OCI-LY7 (cell line): Measurements from ENCODE around the gene ITGB7. TPM values are rescaled to one million over a fixed set of nuclear protein-coding genes. Genes with fewer than 3 reads are reported as not detected.

Experiments
- BruUV-seq: library from RNA; stranded (reverse); fragments of 400-500 nt; replicated peaks from 2 replicates; lab custom pipeline; 2021; lab: Mats Ljungman, UMichigan
- CTCF ChIA-PET: fragments of 300-600 bp; sonication (Branson Sonifier 250); formaldehyde crosslinking; loops from one replicate; lab custom pipeline; 2022; ENCODE audit warnings: antibody characterized with exemption; ENCODE audit not compliant: unreplicated experiment; lab: Charles Lee
- POLR2A ChIA-PET: fragments of 300-600 bp; sonication (Branson Sonifier 250); formaldehyde crosslinking; loops from one replicate; lab custom pipeline; 2022; ENCODE audit warnings: antibody characterized with exemption; lab: Charles Lee
- DNase-seq: peaks from one replicate; pipeline ENCODE4 v3.0.0-alpha.2; 2015; ENCODE audit warnings: low spot score
- H2AFZ ChIP-seq: fragments of 200-600 bp; sonication (generic), shearing (Covaris generic); 2 replicates; pipeline ENCODE4 v1.6.1; 2014; ENCODE audit warnings: mild to moderate bottlenecking, antibody characterized with exemption, low read length, moderate library complexity
- H3K27ac ChIP-seq: fragments of 200-600 bp; sonication (generic); 2 replicates; pipeline ENCODE4 v1.5.1; 2014; ENCODE audit warnings: mixed run types, low read depth, mild to moderate bottlenecking, moderate library complexity, low read length, inconsistent platforms; ENCODE audit not compliant: poor library complexity, severe bottlenecking
- H3K36me3 ChIP-seq: fragments of 200-600 bp; sonication (generic); 2 replicates; pipeline ENCODE4 v1.6.1; 2014; ENCODE audit warnings: mild to moderate bottlenecking, antibody characterized with exemption, low read length, moderate library complexity, mixed read lengths; ENCODE audit not compliant: insufficient read depth
- H3K4me1 ChIP-seq: fragments of 200-600 bp; sonication (generic); 2 replicates; pipeline ENCODE4 v1.5.1; 2014; ENCODE audit warnings: mild to moderate bottlenecking, low read length; ENCODE audit not compliant: insufficient read depth, poor library complexity, severe bottlenecking
- H3K4me2 ChIP-seq: fragments of 200-600 bp; sonication (generic); 2 replicates; pipeline ENCODE4 v1.6.1; 2014; ENCODE audit warnings: mild to moderate bottlenecking, low read length
- H3K4me3 ChIP-seq: fragments of 200-600 bp; sonication (generic); 2 replicates; pipeline ENCODE4 v1.5.1; 2014; ENCODE audit warnings: mild to moderate bottlenecking, low read depth, low read length; ENCODE audit not compliant: poor library complexity, severe bottlenecking
- H3K79me2 ChIP-seq: fragments of 200-600 bp; sonication (generic); 2 replicates; pipeline ENCODE4 v1.6.1; 2016; ENCODE audit warnings: low read depth, mild to moderate bottlenecking, low read length, moderate library complexity, mixed read lengths; ENCODE audit not compliant: insufficient read depth
- H3K9me2 ChIP-seq: fragments of 200-600 bp; sonication (generic); 2 replicates; pipeline ENCODE4 v1.6.1; 2016; ENCODE audit warnings: mild to moderate bottlenecking, low read length, mixed read lengths; ENCODE audit not compliant: insufficient read depth
- H3K9me3 ChIP-seq: fragments of 200-600 bp; sonication (generic); 2 replicates; pipeline ENCODE4 v1.6.1; 2014; ENCODE audit warnings: mild to moderate bottlenecking, mixed run types, low read length, mixed read lengths
- H4K20me1 ChIP-seq: fragments of 200-600 bp; sonication (generic); 2 replicates; pipeline ENCODE4 v1.6.1; 2014; ENCODE audit warnings: mild to moderate bottlenecking, antibody characterized with exemption, low read length, moderate library complexity, mixed read lengths; ENCODE audit not compliant: insufficient read depth
- CTCF ChIP-seq: fragments of 200-600 bp; sonication (generic); conservative IDR thresholded peaks from 2 replicates; pipeline ENCODE4 v1.5.1; 2014; ENCODE audit warnings: mild to moderate bottlenecking, antibody characterized with exemption, low read length, moderate library complexity, mixed read lengths
- EZH2phosphoT487 ChIP-seq: fragments of 200-600 bp; sonication (generic); IDR thresholded peaks from 2 replicates; pipeline ENCODE4 v1.6.1; 2018; ENCODE audit warnings: low read depth, borderline replicate concordance, mild to moderate bottlenecking, mixed run types, antibody characterized with exemption, low read length, moderate library complexity, mixed read lengths
- intact Hi-C: fragments of 100-400 bp; cut with micrococcal nuclease; formaldehyde crosslinking; loops from one replicate; pipeline ENCODE4 v1.10.0; 2022; ENCODE audit not compliant: unreplicated experiment
- total RNA-seq, 2 experiments: library from RNA; depleted of rRNA in 1 of 2; stranded (reverse); fragments of >200 nt in 1 of 2; shearing (Covaris generic) in 1 of 2; gene quantifications; 2 replicates each; pipeline ENCODE4 v1.2.3, GENCODE V29; 2014 to 2022

Gene ITGB7
- total RNA-seq, 2 experiments from 2014 or later: 51.7 to 207 TPM

GRCh38 chr12:53196486-53196885 lies 10.6 kb downstream of the ITGB7 start:
- TF ChIP-seq EZH2phosphoT487 (no peak), CTCF (no peak)
- H3K4me1 ChIP-seq: peaks cover 36% of the 10 kb centered on the region
- ChIA-PET CTCF (no interaction called here), POLR2A (no interaction called here)
- no peak overlapping the region for H3K27ac ChIP-seq
- no peaks in the 10 kb centered on the region for H4K20me1 ChIP-seq
- no peaks in the 10 kb centered on the region for H3K9me2 ChIP-seq
- H3K79me2 ChIP-seq: peaks cover 16% of the 10 kb centered on the region; the same call in 1 of the 2 replicates
- BruUV-seq: no TSS peak
- intact Hi-C loops: no loop called here
- no peak overlapping the region for H3K4me3 ChIP-seq
- H3K9me3 ChIP-seq: no peaks in the 10 kb centered on the region
- no peak overlapping the region for H2AFZ ChIP-seq
- H3K4me2 ChIP-seq: no peak overlapping the region
- DNase-seq: no peak
- H3K36me3 ChIP-seq: peaks cover 86% of the 10 kb centered on the region

GRCh38 chr12:53195516-53196420 lies 11.3 kb downstream of the ITGB7 start:
- no peak for DNase-seq
- BruUV-seq: no TSS peak
- no peaks in the 10 kb centered on the region for H4K20me1 ChIP-seq
- intact Hi-C loops: no loop called here
- no peak overlapping the region for H3K4me2 ChIP-seq
- H3K9me2 ChIP-seq: no peaks in the 10 kb centered on the region
- H3K4me1 ChIP-seq: peaks cover 29% of the 10 kb centered on the region
- CTCF ChIA-PET: interaction anchor here (1.0 kb wide), 1 partner anchor 16 kb away, joined by 3 read pairs; no protein-coding TSS in a partner anchor
- H3K36me3 ChIP-seq: peaks cover 93% of the 10 kb centered on the region
- H3K27ac ChIP-seq: no peak overlapping the region
- no peak overlapping the region for H2AFZ ChIP-seq
- H3K9me3 ChIP-seq: no peaks in the 10 kb centered on the region
- POLR2A ChIA-PET: interaction anchor here (0.5 to 1.3 kb wide), 6 partner anchors 11 to 75 kb away, joined by 3 to 8 read pairs (median 4); partner anchors contain the start of genes CSAD, ITGB7 and ZNF740
- TF ChIP-seq CTCF (no peak), EZH2phosphoT487 (no peak)
- H3K4me3 ChIP-seq: no peak overlapping the region
- H3K79me2 ChIP-seq: peaks cover 15% of the 10 kb centered on the region; the same call in 1 of the 2 replicates
